Globus pallidus (tissue), 1 donor: ENCODE results near the gene SEBOX.

Experiments used
- DNase-seq: peaks from one replicate; pipeline ENCODE4 v3.0.0-alpha.2; 2015; ENCODE audit warnings: low spot score

The SEBOX gene

DNA sequence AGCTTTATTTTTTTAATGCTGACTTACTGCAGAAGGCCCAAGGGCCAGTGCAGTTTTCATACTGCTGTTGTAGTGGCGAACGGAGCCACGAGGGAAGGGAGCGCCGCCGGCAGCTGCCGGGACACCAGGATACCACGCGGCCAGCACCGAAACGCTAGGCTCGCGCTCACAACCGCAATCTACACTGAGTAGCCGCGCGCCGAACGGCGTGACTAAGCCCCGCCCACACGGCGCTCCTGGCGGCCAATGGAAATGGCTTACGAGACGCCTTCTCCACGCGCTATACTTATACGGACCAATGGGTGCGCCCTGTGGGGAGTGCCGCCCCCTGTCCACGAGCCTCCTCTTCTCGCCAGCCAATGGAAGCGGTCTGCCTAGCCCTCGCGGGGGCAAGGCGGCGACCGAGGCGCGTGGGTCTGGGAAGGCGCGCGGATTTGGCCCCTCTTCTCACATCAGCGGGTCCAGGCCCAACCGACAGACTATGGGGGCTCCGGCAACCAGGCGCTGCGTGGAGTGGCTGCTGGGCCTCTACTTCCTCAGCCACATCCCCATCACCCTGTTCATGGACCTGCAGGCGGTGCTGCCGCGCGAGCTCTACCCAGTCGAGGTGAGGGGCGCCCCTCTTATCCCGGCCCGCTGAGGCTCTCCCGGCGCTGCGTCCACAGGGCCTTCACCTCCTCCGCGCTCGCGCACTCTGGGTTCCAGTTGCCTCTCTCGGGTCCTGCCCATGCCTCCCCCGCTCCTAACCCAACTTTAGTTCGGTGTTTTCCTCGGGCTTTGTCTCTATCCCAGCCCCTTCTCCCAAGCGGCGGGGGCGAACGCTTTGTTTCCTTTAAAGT is 46.0 kb downstream of the SEBOX start, which contains the start of gene TMEM97:
Gene TMEM97 (plus strand): TSS at position 442 of the 839 bp plus-strand sequence. CDS start 40 bp downstream, at position 482.
- peak; percentile 96 for DNase-seq

DNA sequence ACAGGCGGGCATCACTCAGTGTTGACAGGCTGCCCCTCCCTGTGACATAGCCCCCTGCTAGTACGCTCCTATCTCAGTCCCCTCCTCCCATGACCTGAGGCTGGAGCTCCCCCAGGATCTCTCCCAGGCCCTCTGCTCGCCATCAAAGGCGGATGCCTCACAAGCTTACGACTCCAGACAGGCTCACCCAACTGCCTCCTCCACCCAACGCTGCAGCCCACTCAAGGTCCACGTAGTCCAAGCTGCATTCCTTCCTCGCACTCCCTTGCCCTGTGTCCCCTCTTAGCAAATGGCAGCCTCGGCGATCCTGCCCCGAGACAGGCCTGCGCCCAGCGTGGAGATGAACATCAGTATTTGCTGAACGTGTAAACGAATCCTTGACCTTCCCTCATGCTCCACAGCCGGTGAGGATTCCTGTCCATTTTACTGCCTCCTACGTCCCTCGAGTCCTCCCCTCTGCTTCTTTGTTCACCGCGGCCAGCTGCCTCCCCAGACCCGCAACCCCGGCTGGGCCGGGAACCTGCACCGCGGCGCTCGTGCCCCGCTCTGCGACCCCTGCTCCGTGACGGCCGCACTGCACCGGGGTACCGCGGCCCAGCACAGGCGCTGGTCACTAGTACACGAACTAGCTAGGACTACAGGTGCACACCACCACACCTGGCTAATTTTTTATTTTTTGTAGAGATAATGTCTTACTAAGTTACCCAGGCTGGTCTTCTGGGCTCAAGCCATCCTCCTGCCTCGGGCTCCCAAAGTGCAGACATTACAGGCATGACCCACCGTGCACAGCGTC is 46.8 kb downstream of the SEBOX start:
- DNase-seq, result no peak

DNA sequence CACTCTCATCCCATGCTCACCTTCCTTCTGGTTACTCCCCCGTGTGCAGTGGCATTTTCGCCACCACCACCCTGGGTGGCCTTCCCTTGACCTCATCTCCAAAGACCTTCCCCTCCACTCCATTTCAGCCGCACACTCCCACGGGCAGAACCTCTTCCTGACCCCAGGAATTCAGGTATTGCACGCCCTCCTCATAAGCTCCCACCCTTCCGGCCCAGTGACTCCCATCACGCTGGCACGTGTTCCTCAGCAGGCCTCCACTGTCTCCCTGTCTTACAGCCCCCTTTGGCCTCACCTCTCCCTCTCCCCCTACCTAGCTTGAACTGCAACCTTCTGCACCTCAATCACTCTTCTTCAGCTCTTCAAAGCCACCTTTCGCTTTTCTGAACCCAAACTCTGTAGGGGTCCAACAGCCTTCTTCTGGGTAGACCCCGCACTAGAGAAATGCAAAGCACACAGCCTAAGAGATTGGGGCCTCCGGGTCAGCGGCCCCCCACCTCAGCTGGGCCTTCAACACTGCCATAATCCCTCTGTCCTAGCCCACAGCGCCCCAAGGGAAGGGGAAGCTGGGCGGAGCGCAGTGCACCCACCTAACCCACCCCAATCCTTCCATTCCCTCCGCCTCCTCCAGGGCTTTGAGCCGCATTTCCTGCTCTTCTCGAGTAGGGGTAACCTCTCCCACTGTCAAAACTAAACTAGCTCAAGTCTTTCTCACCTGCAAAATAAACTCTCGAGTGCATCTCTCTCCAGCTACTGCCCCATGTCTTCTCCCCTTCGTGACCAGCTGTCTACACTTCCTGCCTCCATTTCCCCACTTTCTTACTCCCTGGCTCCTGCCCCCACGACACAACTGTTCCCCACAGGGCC is 47.7 kb downstream of the SEBOX start:
- DNase-seq, result no peak

DNA sequence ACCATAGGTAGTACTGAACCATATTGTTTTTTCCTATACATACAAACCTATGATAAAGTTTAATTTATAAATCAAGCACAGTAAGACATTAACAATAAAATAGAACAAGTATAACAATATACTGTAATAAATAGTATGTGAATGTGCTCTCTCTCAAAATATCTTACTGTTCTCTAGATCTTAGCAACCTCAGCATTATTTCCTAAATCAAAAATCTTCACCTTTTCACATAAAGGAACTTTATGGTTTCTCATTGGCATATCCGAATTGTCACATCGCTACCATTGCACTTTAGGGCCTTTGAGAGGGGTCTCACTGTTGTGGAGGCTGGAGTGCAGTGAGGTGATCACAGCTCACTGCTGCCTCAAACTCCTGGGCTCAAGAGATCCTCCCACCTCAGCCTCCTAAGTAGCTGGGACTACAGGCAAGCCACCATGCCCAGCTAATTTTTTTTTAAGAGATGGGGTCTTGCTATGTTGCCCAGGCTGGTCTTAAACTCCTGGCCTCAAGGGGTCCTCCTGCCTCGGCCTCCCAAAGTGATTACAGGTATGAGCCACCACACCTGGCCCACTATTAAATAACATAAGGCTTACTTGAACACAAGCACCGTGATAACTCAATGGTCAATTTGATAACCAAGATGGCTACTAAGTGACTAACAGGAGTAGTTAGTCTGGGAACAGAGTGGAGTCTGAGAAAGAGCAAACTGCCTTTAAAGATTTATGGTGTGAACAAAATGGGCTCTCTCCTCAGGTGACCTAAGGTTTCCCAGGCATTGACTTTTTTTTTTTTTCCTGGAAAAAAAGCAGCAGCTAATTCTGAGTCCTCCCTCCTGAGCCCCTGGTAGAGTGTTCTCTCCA is 48.9 kb downstream of the SEBOX start:
- DNase-seq, result no peak

DNA sequence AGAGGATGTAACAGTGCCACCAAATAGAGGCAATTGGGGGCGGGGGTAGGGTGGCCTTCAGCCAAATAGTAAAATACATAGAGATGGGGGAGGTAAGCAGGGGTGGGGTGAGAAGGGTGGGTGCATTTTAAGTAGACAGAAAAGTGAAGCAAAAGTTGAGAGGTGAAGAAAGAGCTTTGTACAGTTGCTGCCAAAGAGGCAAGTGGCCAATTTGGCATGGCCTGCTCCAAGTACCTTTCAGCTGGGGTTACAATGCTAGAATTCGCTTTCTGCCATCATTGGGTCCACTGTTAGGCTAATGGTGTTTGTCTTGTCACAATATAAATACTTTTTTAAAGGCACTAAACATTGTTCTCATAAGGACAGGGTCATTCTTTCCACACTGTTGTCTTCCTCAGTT is 51.2 kb downstream of the SEBOX start:
- no peak for DNase-seq
